HUES64 (cell line): ENCODE measurements around the gene HLA-DPA1.

Experiments
- H3K27ac ChIP-seq: 2 replicates; pipeline ENCODE4 v1.7.0; 2013; ENCODE audit warnings: low read depth, low read length, inconsistent platforms
- H3K27me3 ChIP-seq: 2 replicates; pipeline ENCODE4 v1.6.1; 2013; ENCODE audit warnings: mild to moderate bottlenecking, low read length; ENCODE audit not compliant: insufficient read depth
- H3K36me3 ChIP-seq: 2 replicates; pipeline ENCODE4 v1.6.1; 2013; ENCODE audit warnings: mild to moderate bottlenecking, low read length; ENCODE audit not compliant: insufficient read depth
- H3K4me1 ChIP-seq: 2 replicates; pipeline ENCODE4 v1.6.1; 2013; ENCODE audit warnings: mild to moderate bottlenecking, low read length, moderate library complexity; ENCODE audit not compliant: insufficient read depth
- H3K4me3 ChIP-seq: 2 replicates; pipeline ENCODE4 v1.5.1; 2013; ENCODE audit warnings: mild to moderate bottlenecking, low read length, moderate library complexity
- H3K9ac ChIP-seq: 2 replicates; pipeline ENCODE4 v1.6.1; 2013; ENCODE audit warnings: mild to moderate bottlenecking, low read depth, low read length
- H3K9me3 ChIP-seq: 2 replicates; pipeline ENCODE4 v1.6.1; 2013; ENCODE audit warnings: low read depth, low read length; ENCODE audit not compliant: insufficient read depth
- WGBS: fragments of 150-250, 120-280 bp; methylation state at CpG from one replicate; pipeline ENCODE4 v1.1.7; 2013; ENCODE audit warnings: missing lambda C conversion rate; 5-methylcytosine and 5-hydroxymethylcytosine counted together

HLA-DPA1 gene

DNA sequence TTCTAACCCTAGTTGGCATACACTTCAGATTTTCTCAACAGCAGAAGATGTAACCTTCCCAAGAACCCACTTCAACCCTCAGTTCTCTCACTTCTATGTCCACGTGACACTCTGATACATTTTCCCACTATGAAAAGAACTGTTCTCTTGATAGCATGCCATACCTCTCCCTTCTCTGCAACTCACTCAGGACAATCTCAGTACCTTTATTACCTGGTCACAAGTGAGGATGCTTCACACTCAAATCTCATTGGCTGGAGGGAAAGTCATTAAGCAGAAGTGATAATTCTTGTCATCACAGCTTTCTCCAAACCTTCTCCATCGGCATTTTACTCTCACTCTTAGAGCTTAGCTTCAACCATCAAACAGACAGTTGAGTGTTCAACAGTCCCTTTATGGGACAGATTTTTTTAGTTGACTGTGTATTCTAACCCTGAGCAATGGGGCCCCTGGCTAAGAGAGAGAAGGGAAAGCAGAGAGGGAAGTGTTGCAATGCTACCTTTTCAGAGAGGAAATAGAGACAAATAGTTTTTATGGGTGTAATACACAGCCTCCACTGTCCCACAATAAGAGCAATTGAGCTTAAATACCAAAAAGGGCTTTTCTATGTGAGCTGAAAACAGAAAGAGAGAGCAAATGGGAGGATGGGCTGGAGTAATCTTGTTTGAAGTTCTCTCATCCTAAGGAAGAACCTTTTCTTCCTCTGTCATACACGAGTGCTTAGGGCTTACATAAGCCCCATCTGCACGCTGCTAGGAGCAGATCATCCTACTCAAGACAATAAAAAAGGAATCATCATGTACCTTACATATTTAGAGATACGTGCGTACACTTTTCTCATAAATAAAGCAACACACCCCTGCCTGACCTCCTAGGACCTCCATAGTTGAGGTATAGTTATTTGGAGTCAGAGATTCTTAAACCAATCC, 16.0 kb downstream of the HLA-DPA1 start:
- H3K27ac ChIP-seq: no peak overlapping the region
- no peaks in the 10 kb centered on the region for H3K36me3 ChIP-seq
- peaks cover 7% of the 10 kb centered on the region; the same call in 1 of the 2 replicates for H3K4me1 ChIP-seq
- no peak overlapping the region for H3K4me3 ChIP-seq
- H3K27me3 ChIP-seq: no peaks in the 10 kb centered on the region
- 83% methylated on average over 6 of the region's 6 CpGs for WGBS
- no peaks in the 10 kb centered on the region for H3K9me3 ChIP-seq
- no peak overlapping the region for H3K9ac ChIP-seq

DNA sequence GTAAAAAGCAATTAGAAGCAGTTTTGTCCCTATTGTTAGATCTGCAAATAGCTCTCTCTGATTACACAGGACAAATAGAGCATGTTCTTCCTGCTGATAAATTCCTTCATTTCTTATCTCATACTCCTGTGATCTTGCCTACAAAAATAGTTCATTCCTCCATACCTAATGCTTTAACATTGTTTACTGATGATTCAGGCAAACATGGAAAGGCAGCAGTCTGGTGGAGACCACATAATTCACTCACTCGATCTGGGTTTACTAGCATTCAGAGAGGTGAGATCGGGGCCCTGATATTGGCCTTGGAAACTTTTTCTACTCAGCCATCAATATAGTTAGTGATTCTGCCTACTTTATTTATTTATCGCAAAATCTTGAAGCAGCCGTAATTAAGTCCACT, 20.2 kb downstream of the HLA-DPA1 start:
- Histone ChIP-seq H3K9me3 (no peaks in the 10 kb centered on the region), H3K27ac (no peak overlapping the region), H3K4me1 (peaks cover 28% of the 10 kb centered on the region), H3K36me3 (no peaks in the 10 kb centered on the region), H3K4me3 (no peak overlapping the region), H3K9ac (no peak overlapping the region), H3K27me3 (no peaks in the 10 kb centered on the region)
- 51% methylated on average over 4 of the region's 4 CpGs for WGBS

DNA sequence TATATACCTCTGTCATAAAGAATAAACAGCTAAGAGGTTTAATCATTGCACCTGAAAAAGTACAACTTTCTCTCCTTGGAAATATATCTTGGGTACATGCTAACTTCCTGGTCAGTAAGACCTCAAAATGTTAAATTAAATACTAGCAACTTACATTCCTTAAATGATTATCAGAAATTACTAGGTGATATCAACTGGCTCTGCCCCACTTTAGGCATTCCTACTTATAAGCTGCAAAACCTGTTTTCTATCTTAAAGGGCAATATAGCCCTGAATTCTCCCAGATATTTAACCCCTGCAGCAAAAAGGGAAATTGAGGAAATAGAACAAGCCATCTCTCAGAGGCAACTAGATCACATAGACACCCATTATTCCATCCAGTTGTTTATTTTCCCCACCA, 20.8 kb downstream of the HLA-DPA1 start:
- Histone ChIP-seq H3K4me1 (peaks cover 28% of the 10 kb centered on the region), H3K27me3 (no peaks in the 10 kb centered on the region), H3K9me3 (no peaks in the 10 kb centered on the region), H3K36me3 (no peaks in the 10 kb centered on the region), H3K9ac (no peak overlapping the region), H3K27ac (peak overlapping the region; percentile 22; the same call in 1 of the 2 replicates), H3K4me3 (no peak overlapping the region)

- 77% methylated on average over 6 of the region's 6 CpGs for WGBS
Measured at GRCh38 chr6:33050014-33050810, 23.2 kb downstream of the HLA-DPA1 start.

GRCh38 chr6:33049323-33050013, 24.0 kb downstream of the HLA-DPA1 start:
- no peaks in the 10 kb centered on the region for H3K9me3 ChIP-seq
- H3K27ac ChIP-seq: no peak overlapping the region
- H3K9ac ChIP-seq: no peak overlapping the region
- H3K4me3 ChIP-seq: no peak overlapping the region
- no peaks in the 10 kb centered on the region for H3K27me3 ChIP-seq
- no peaks in the 10 kb centered on the region for H3K36me3 ChIP-seq
- 77% methylated on average over 9 of the region's 9 CpGs for WGBS
- H3K4me1 ChIP-seq: peaks cover 28% of the 10 kb centered on the region

More at GRCh38 chr6:33050014-33050810, 23.2 kb downstream of the HLA-DPA1 start:
- H3K4me3 ChIP-seq: no peak overlapping the region
- no peak overlapping the region for H3K27ac ChIP-seq
- H3K9ac ChIP-seq: no peak overlapping the region
- no peaks in the 10 kb centered on the region for H3K36me3 ChIP-seq
- no peaks in the 10 kb centered on the region for H3K9me3 ChIP-seq
- no peaks in the 10 kb centered on the region for H3K27me3 ChIP-seq
- peaks cover 28% of the 10 kb centered on the region for H3K4me1 ChIP-seq

GRCh38 chr6:33040157-33040556, 33.3 kb downstream of the HLA-DPA1 start:
- Histone ChIP-seq H3K27me3 (no peaks in the 10 kb centered on the region), H3K27ac (no peak overlapping the region), H3K4me1 (no peaks in the 10 kb centered on the region), H3K9ac (no peak overlapping the region), H3K4me3 (no peak overlapping the region), H3K9me3 (no peaks in the 10 kb centered on the region), H3K36me3 (no peaks in the 10 kb centered on the region)
- 85% methylated on average over 2 of the region's 2 CpGs for WGBS

- no peaks in the 10 kb centered on the region for H3K9me3 ChIP-seq
Measured at GRCh38 chr6:33036535-33036934, 36.9 kb downstream of the HLA-DPA1 start.

DNA sequence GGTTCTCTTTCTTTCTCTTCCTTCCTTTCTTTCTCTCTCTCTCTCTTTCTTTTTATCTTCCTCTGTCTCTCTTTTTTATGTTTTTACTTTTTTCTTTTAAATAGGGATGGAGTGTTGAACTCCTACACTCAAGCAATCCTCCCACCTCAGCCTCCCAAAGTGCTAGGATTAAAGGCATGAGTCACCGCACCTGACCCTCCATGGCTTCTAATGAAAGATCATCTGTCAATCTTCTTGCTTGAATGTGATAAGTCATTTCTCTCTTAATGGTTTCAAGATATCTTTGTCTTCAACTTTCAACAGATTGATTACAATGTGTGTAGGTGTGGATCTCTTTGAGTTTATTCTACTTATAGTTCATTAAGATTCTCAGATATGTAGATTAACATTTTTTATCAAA, 38.9 kb downstream of the HLA-DPA1 start:
- H3K9me3 ChIP-seq: no peaks in the 10 kb centered on the region
- H3K4me3 ChIP-seq: no peak overlapping the region
- no peaks in the 10 kb centered on the region for H3K36me3 ChIP-seq
- no peak overlapping the region for H3K9ac ChIP-seq
- 100% methylated on average over 1 of the region's 1 CpG for WGBS
- H3K4me1 ChIP-seq: no peaks in the 10 kb centered on the region
- H3K27ac ChIP-seq: no peak overlapping the region
- peaks cover 3% of the 10 kb centered on the region; the same call in 1 of the 2 replicates for H3K27me3 ChIP-seq

More at GRCh38 chr6:33036535-33036934, 36.9 kb downstream of the HLA-DPA1 start:
- H3K4me1 ChIP-seq: no peaks in the 10 kb centered on the region
- no peak overlapping the region for H3K27ac ChIP-seq
- no peaks in the 10 kb centered on the region for H3K36me3 ChIP-seq
- WGBS: 70% methylated on average over 1 of the region's 1 CpG
- H3K9ac ChIP-seq: no peak overlapping the region
- H3K27me3 ChIP-seq: no peaks in the 10 kb centered on the region
- no peak overlapping the region for H3K4me3 ChIP-seq

DNA sequence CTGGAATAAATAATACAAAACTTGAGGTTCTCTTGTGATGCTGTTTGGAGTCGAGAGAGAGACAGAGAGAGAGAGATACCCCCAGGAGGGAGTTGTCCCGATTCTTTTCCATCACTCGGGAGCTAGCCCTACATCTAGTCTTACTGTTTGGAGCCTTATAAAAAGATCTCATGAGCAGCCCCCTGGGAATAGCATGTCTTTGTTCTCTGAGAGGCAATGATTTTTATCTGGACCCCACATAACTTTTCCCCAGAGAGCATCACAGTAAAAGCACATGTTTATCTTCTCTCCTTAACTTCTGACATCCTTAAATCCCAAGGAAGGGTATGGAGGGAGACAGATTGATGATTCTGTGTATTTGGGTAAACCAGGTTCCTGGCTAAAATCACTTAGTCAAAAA, 43.2 kb downstream of the HLA-DPA1 start:
- H3K4me3 ChIP-seq: no peak overlapping the region

DNA sequence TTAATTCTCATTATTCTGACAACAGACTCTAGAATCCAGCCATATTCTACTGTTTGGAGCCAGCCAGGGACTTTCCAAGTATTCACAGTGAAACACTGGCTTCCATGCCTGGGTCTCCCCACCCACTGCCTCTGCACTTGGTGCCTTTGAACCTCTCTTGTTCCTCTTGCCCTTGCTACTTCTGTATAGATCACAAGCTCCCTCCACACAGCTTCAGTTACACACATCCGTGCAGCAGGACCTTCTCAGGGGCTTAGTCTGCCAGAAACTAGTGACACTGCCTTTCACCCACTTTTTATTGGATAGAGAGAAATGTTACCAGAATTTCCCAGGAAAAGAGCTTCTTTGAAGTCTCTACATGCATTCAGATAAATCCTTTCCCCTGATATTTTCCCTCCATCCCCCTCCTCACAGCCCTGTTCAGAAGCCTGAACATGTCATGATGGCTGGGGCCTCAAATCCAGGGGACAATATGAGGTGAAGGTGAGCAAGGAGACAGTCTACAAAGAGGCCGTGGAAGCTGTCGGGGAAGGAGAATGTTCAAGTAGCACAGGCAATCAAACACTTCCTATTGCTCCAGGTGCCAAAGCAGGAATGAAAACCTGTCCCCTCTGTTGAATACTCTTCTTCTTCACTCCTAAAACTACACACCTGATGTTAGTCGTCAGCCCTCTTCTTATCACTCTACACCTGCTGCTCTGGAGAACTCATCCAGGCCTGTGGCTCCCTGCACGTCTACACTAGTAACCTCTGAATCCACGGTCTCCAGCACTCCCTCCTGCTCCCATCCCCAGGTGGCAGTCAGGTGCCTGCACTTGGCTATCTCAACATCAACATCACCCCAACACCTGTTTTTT, 43.9 kb downstream of the HLA-DPA1 start:
- whole genome bisulfite sequencing: 65% methylated on average over 6 of the region's 6 CpGs
- no peaks in the 10 kb centered on the region for H3K9me3 ChIP-seq
- no peak overlapping the region for H3K4me3 ChIP-seq
- H3K36me3 ChIP-seq: no peaks in the 10 kb centered on the region
- no peak overlapping the region for H3K27ac ChIP-seq
- H3K9ac ChIP-seq: no peak overlapping the region
- no peaks in the 10 kb centered on the region for H3K4me1 ChIP-seq
- H3K27me3 ChIP-seq: peaks cover 3% of the 10 kb centered on the region; the same call in 1 of the 2 replicates

More for the DNA sequence above, 43.2 kb downstream of the HLA-DPA1 start:
- 64% methylated on average over 3 of the region's 3 CpGs for WGBS
- Histone ChIP-seq H3K9ac (no peak overlapping the region), H3K4me1 (no peaks in the 10 kb centered on the region), H3K27me3 (peaks cover 3% of the 10 kb centered on the region; the same call in 1 of the 2 replicates), H3K27ac (no peak overlapping the region), H3K9me3 (no peaks in the 10 kb centered on the region), H3K36me3 (no peaks in the 10 kb centered on the region)
